GM18505 (cell line): Measurements from ENCODE around the gene CNTNAP2.

Experiments used
- ATAC-seq: cut with Tn5 transposase; IDR thresholded peaks from one replicate; pipeline ENCODE4 v1.9.1; 2021; ENCODE audit not compliant: unreplicated experiment
- POLR2A ChIP-seq: IDR thresholded peaks from 4 replicates; pipeline ENCODE4 v1.6.1; 2011; ENCODE audit warnings: borderline replicate concordance; ENCODE audit not compliant: insufficient read depth, insufficient read length; ENCODE audit errors: extremely low read depth

CNTNAP2 gene

DNA sequence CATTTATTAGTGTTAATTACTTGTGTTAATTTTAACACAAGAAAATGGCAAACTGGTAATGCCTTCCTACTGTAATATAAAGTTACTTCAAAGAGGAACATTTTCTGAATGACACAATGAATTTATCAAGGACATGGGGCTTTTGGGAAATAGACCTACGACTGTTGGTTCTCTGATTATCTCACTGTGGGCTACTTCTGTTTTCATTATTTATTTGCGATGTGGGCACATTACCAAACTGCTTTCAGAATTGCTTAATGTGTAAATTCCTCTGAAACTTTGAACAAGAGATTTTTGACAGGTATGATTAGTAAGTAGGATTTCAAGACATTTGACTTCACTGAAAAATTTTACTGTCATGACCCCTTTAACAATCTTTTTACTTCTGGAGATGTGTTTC is 535.6 kb downstream of the CNTNAP2 start:
- ATAC-seq: no peak
- no peak for TF ChIP-seq POLR2A

DNA sequence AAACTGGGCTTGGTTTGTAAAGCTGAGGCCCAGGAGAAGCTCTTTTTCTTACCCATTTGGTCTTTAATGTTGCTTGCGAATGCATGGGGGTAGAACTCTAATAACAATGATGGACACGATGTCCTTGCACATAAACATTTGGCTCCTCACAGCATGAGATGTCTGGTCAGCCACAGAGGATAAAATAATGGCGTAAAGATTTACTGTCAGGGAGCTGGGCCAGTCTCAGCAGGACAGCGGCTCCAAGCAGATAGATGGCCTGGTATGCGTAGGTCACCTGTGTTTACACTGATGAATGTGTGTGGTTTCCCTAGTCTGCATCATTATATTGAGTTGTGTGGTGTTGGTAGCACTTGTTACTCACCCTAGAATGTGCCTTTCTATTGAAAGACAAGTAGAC is 537.4 kb downstream of the CNTNAP2 start:
- TF ChIP-seq POLR2A: no peak
- ATAC-seq: no peak

DNA sequence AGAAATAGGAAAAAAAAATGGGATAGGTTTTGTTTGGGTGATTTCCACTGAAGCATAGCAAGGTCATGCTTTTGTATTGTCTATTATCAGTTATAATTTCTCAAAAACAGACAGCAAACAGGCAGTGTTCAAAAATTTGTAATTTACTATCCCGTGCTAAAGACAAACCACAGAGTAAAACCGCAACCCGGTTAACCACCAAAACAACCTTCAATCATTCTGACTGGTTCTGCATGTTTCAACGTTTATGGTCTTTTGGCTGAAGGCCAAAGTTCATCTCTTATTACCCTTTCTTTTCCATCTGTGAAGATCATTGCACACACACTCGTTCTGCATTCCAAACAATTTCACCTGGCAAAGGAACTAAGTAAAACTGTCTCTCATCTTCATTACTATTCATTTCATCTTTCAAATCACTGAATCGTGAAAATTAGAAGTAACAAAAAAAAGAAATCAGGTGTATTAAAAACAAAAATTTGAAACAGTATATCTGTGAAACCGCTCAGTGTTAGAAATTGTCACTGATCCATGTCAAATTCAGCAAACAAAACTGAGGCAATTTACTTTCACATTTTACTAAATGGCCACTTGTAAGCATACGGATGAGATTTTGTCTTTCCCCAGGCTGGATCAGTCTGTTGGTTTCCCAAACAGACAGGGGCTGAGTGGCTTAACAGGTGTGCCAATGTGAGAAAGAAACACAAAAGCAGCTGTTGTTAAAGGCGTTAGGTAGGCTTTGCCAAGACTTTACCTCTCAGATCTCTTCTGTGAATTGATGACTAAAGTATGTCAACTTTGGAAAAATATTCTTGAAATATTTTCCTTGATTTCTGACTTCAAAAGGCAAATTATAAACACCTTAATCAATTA is 539.6 kb downstream of the CNTNAP2 start:
- TF ChIP-seq POLR2A: no peak

DNA sequence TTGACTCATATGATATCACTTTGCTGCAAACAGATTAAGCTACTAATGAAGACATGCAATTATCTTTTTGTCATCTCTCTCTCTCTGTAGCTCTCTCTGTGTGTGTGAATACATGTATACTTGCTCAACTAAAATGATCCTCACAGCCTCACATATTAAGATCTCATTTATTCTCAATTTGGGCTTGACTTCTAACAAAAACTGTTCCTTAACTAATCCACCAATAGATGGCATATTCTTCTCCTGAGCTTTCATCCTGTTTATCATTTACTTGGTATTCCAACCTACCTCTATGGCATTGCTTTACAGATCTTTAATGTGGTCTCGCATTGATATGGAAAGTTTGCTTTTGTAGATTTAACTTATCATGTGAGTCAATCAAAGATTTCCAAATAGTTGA is 540.4 kb downstream of the CNTNAP2 start:
- no peak for TF ChIP-seq POLR2A
- ATAC-seq: no peak

More for the DNA sequence above, 539.6 kb downstream of the CNTNAP2 start:
- ATAC-seq: no peak

DNA sequence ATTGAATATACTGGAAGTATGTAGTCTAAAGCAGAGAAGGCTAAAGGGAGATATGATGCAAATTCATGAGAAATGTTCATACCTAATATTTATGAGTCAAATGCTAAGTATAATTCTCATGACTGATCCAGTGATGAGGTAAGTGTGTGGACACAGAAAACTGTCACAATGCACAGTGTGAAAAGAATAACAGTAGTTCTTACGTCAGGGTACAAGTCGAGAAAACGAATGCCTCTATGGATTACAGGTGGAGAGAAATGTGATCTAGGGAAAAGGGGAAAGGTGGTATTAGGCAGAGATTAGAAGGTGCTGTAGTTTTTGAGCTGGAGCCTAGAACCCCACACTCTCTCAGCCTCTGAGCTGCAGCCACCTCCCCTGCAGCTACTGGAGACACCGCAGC is 542.0 kb downstream of the CNTNAP2 start:
- TF ChIP-seq POLR2A: no peak
- no peak for ATAC-seq

DNA sequence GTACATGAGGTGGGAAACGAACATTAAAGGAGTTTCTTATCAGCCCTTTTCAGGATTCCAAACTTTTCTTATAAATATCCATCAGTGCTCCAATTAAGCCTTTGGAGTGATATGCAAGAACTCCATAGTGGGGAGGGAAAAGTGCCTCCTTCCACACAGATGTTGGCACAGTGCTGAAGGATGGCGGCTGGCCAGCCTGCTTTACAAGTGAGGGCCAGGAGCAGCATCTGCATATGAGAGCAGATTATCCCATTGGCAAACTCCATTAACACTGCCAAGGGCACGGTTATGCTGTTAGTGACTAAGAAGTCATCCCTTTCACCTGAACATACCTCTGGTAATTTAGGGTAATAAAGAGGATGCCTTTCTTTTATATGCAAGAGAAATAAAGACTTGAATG is 543.1 kb downstream of the CNTNAP2 start:
- no peak for ATAC-seq
- TF ChIP-seq POLR2A: no peak

DNA sequence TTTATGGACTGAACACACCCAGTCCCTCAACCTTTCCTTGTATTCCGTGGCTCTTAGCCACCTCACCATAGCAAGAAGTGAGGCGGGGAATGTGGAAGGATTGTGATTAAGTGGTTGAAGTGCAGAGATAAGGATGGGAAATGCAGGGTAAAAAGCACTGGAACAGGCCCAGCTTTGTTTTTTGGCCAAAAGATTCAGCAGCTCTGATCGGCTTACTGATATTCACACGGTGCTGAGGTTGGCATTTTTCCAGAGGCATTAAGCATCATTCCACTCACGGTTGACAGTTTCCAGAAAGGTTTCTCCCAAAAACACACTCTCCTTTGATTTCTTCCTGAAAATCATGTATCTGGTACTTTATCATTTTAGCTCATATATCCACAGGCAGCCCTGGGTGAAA is 544.2 kb downstream of the CNTNAP2 start:
- ATAC-seq: no peak
- TF ChIP-seq POLR2A: no peak

DNA sequence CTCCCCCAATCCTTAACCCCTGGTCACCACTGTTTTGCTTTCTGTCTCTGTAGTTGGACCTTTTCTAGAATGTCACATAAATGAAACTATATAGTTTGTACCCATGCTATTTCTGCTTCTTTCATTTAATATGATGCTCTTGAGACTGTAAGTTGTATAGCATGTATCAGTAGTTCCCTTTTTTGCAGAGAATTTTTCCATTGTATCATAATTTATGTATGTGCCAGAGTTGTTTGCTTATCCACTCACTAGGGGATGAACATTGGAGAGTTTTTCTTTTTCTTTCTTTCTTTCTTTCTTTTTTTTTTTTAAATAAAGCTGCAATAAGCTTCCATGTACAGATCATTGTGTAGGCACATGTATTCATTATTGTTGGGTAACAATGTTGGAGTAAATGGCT is 544.8 kb downstream of the CNTNAP2 start:
- ATAC-seq: no peak
- no peak for TF ChIP-seq POLR2A

DNA sequence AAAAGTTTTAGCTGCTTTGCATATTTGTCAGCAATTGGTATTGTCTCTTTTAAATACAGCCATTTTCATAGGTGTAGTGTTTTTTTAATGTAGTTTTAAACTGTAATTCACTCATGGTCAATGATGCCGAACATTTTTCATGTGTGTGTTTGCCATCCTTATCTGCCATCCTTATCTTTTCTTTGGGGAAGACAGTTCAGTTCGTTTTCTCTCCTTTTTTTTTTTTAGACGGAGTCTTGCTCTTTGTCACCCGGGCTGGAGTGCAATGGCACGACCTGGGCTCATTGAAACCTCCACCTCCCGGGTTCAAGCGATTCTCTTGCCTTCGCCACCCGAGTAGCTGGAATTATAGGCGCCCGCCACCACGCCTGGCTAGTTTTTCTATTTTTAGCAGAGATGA is 545.3 kb downstream of the CNTNAP2 start:
- TF ChIP-seq POLR2A: no peak
- ATAC-seq: no peak

DNA sequence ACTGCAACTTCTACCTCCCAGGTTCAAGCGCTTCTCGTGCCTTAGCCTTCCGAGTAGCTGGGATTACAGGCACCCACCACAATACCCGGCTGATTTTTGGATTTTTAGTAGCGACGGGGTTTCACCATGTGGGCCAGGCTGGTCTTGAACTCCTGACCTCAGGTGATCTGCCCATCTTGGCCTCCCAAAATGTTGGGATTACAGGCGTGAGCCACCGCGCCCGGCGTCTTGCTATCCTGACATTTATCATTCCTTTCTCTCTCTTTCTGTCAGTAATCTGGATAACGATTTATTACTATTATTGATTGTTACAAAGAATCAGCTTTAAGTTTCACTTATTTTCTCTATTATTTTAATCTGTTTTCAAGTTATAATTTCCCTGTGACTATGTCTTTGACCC is 548.4 kb downstream of the CNTNAP2 start:
- ATAC-seq: no peak
- TF ChIP-seq POLR2A: no peak

DNA sequence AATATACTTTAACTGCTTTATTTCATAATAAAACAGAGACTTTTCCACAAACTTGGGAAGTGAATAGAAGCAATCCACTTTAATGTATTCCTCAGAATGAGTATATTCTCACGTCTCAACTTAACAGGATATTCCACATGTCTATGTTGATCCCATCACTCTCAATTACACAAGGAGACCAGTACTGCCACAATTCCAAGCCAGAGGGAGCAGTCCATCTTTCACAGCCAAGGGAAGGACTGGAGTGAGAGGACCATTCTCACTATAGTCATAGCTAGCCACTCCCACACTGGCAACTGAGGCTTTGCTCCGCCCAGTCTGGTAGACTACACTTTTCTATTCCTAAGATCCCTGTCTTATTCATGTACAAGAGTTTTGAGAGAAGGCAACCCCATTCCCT is 553.9 kb downstream of the CNTNAP2 start:
- no peak for TF ChIP-seq POLR2A
- ATAC-seq: no peak

DNA sequence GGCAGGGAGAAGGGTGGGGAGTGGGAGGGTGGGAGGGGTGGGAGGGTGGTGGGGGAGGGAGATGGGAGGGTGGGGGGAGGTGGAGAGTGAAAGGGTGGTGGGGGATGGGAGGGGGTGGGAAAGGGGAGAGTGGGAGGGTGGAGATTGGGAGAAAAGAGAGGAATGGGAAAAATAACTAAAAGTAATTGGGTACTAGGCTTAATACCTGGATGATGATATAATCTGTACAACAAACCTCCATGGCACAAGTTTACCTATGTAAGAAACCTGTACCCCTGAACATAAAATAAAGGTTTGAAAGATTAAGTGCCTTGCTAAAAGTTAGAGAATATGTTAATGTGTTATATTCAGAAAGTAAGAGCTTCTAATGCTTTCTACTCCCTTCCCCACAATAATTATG is 564.9 kb downstream of the CNTNAP2 start:
- no peak for ATAC-seq
- TF ChIP-seq POLR2A: no peak

DNA sequence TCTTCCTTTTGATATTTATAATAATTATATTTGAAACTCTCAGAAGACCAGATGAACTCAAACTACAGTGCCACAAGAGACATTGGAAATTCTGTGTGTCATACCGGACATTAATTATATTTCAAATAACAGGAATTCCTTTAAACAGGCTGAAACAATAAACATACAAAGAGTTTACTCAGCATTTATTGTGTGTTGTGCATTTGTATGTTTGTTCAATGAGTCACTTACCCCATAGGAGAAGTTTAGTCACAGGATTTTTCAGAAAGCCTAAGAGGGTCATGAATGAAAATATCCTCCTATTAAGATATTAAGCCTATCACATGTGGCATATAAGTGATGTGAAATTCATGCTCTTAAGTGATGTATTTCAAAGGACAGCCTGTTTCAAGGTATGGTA is 566.8 kb downstream of the CNTNAP2 start:
- no peak for ATAC-seq

DNA sequence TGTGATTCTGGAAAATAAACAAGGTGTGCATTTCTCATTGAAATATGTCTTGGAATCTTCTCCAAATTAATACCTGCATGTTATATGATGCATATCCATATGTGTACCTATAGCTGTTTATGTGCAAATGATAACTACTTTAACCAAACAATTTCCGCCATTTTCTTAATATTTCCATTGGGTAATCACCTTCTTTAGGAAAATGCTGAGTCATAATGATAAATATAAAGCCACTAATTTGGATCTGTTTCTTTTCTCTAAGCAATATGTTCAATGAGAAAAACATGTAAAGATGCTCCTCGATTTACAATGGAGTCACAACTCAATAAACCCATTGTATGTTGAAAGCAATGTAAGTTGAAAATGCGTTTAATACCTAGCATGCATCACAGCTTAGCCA is 574.4 kb downstream of the CNTNAP2 start:
- no peak for ATAC-seq
- no peak for TF ChIP-seq POLR2A

More for the DNA sequence above, 566.8 kb downstream of the CNTNAP2 start:
- TF ChIP-seq POLR2A: no peak

DNA sequence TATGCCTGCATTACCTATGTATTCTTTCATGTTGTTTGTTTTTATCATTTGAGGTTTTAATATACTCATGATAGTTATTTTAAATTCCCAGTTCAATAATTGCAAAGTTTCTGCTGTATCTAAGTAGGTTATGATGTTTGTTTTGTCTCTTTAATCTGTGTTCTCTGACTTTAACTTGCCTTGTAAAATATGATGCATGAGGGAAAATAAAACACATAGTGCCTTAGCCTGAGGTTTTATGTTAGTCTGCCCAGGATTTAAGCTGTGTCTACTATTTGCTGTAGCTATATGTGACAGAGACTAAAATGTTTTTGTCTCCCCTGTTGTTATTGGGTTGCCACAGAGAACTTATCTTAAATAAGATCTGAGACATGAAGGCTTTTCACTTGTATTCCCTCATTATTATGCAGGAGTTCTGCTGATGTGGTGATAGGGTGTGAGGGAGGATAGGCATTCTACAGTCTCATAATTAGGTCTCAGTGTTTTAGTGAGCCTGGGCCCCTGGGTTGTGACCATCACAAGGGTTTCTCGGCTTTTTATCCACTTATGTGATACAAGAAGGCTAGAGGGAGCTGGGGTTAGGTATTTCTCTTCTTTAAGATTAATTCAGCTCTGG is 582.5 kb downstream of the CNTNAP2 start:
- no peak for TF ChIP-seq POLR2A
- no peak for ATAC-seq

DNA sequence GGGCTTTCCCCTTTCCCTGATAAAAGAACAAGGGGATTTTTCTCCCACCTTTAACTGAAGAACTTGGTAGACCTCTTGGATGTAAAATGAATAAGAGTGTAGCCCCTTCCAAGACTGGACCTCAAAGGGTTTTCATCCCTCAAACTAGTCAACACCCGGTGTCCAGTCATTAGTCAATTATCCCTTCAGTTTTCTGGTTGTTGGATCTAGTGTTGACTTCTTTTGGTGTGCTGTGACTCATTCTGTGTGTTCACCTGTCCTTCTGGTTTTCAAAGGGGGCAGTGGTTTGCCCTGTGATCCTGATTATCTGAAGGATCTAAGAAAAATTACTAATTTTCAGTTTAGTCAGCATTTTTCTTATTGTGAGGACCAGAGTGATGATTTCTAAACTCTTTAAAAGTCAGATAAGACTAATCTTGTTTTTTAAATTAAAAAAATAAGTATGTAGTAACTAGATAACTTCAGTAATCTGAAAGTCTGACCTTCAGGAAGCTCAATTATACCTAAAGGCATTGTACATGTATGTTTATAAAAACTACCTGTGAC is 583.5 kb downstream of the CNTNAP2 start:
- no peak for ATAC-seq
- TF ChIP-seq POLR2A: no peak
